HG02852 (cell line): ENCODE data around the gene NUCKS1.
A peak's percentile ranks its signal among the peaks of the same experiment; 100 is the strongest.

Experiments
- ATAC-seq: cut with Tn5 transposase; IDR thresholded peaks from one replicate; pipeline ENCODE4 v1.9.1; 2021; ENCODE audit warnings: mild to moderate bottlenecking, moderate library complexity; ENCODE audit not compliant: unreplicated experiment

Gene NUCKS1

DNA sequence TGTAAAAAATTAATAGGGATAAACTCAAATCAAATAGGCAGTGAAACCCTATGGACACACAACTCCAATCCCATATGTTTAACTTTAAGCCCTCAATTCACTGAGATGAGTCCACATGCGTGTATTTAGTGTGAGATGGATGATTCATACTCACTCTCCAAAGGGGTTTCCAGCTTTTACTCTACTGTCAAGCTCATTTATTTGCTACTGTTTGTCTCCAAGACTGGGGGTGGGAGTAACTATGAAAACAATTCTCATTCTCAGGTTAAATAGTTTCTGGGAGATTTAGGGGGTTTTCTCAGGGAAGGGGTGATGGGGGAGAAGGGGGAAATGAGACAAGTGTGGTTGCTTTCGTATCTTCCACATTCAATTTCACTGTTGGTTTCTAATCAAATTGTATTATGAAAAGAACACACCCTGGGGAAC, 22.6 kb upstream of the NUCKS1 start:
- no peak for ATAC-seq

- ATAC-seq: no peak
Measured at GRCh38 chr1:205770618-205771017, 20.6 kb upstream of the NUCKS1 start.

- no peak for ATAC-seq
Measured at GRCh38 chr1:205769641-205770365, 19.8 kb upstream of the NUCKS1 start.

GRCh38 chr1:205767248-205767647, 17.3 kb upstream of the NUCKS1 start:
- ATAC-seq: no peak

GRCh38 chr1:205766570-205766969, 16.6 kb upstream of the NUCKS1 start:
- ATAC-seq: no peak

DNA sequence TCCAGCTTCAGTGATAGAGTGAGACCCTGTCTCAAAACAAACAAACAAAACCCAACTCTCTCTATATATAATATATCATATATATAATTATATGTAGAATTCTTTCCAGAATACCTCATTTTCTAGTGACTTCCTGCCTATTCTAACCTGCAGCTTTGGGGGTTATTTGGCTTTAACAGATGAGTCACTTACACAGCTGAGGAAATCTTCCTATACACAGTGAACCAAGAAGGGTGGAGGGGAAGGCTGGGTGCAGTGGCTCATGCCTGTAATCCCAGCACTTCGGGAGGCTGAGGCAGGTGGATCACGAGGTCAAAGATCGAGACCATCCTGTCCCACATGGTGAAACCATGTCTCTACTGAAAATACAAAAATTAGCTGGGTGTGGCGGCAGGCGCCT, 16.1 kb upstream of the NUCKS1 start:
- no peak for ATAC-seq

DNA sequence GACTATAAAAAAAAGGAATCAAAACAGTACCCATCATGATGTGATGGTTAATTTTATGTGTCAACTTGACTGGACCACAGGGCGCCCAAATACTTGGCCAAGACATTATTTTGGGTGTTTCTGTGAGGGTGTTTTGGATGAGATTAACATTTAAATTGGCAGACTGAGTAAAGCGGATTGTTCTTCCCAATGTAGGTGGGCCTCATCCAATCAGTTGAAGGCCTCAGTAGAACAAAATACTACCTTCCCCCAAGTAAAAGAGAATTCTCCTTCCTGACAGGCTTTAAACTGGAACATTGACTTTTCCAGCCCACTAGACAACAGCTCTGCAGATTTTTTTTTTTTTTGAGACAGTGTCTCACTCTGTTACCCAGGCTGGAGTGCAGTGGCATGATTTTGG, 14.6 kb upstream of the NUCKS1 start:
- no peak for ATAC-seq

- no peak for ATAC-seq
Measured at GRCh38 chr1:205763980-205764379, 14.0 kb upstream of the NUCKS1 start.

- no peak for ATAC-seq
Measured at GRCh38 chr1:205760606-205761005, 10.6 kb upstream of the NUCKS1 start.

DNA sequence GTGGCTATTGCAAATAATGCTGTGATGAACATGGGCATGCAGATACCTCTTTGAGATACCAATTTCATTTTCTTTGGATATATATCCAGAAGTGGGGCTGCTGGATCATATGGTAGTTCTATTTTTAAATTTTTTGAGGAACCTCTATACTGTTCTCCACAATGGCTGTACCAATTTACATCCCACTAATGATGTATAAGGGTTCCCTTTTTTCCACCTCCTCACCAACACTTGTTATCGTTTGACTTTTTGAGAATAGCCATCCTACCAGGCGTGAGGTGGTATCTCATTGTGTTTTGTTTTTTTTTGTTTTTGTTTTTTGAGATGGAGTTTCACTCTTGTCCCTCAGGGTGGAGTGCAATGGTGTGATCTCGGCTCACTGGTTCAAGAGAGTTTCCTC, 6.6 kb upstream of the NUCKS1 start:
- ATAC-seq: no peak

DNA sequence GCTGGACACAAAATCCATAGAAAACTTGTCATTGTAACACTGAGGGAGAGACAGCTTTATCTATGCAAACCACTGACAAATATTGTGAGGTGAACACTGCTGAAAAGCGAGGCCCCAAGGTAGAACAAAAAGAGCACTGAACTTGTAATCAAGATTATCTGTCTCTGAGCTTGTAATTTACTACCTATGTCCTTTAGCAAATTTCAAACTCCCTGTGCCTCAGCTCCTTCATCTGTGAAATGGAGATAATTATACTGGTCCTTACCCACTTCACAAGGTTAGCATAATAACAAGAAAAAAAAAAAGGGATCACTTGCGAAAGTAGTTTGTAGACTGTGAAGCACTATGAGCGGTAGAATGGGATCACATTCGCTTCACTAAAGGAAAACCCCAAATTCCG, 4.9 kb upstream of the NUCKS1 start:
- ATAC-seq: no peak

GRCh38 chr1:205751036-205751651, 1.2 kb upstream of the NUCKS1 start:
- ATAC-seq: no peak

GRCh38 chr1:205749234-205750137, 496 bp downstream of the NUCKS1 start:
- peak; percentile 74 for ATAC-seq

DNA sequence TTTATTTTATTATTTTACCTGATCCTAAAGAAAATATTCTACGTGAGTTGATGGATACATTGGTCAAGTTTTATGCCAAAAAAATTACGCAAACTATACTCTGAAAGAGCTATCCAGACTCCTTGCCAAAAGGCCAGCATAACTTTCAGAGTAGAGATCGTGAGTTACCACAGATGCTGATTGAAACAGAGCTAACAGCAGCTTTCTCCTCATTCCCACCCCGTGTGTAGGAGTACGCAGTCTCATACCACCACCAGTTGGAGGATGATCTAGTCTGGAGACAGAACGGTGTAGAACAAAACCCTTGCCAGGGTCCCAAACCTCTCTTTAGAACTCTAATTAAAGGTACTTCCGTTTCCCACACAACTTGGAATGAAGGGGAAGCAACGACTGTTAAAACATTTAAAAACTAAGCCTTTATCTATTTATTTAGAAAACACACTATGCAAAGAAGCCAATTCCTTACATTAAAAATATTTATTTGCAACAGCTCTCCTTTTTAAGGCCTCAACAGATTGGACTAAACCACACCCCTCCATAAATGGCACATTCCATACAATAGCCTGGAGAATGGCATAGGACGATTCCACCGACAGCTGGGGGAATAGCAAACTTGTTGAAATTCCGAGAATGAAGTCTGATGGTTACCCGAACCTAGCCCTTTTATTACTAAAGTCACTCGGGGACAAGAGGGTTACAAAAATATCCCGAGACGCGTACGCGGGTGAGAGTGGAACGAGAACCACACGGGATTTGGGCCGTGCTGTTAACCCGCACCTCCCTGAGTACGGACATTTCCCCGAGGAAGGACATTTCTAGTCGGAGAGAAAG, 1.4 kb downstream of the NUCKS1 start:
- peak; percentile 32 for ATAC-seq

DNA sequence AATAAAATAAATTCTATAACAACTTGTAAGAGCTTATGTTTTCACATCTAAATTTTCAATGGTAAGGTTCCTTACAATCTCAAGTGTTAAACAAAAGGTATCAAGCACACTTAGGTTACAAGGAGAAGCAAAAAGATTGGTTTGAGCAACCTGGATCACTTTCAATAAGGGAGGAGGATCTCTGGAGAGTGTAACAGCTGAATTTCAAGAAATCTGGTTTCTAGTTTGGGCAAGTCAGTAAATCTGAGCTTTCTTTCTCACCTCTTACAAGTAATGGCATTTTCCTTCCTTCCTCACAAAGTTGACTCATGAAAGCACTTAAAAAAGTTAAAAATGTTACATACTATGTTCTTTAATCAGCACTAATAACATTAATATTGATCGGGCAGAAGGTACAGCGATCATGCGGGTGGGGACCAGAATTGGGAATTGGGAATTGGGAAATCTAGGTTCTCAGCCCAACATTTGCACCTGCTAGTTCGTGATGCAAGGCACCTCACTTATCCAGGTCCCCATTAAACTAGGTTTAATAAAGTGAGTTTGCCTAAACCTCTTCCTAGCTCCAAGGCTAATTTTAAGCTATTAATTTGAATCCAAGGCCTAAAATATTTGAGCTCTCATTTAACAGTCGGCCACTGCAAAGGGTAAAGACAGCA, 3.1 kb downstream of the NUCKS1 start:
- no peak for ATAC-seq

GRCh38 chr1:205744403-205744802, 5.6 kb downstream of the NUCKS1 start:
- ATAC-seq: no peak

DNA sequence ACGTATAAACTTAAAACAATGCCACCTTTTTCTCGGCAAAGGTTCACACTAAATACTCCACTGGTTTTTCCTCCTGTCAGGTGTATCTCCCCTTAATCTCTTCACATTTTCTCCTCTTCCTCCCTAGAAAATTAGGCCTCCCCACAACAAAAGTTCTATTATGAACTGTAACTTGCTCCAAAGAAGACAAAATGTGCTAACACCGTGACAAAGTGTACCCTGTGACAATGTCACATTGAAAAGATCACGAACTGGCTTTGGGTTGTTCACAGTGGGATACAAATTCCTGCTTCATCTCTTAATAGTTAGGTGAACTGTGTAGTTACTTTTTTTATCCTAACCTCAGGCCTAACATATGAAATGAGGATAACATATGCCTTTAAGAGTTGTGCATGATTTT, 6.0 kb downstream of the NUCKS1 start:
- ATAC-seq: no peak

- ATAC-seq: no peak
Measured at GRCh38 chr1:205741681-205742080, 8.3 kb downstream of the NUCKS1 start.

DNA sequence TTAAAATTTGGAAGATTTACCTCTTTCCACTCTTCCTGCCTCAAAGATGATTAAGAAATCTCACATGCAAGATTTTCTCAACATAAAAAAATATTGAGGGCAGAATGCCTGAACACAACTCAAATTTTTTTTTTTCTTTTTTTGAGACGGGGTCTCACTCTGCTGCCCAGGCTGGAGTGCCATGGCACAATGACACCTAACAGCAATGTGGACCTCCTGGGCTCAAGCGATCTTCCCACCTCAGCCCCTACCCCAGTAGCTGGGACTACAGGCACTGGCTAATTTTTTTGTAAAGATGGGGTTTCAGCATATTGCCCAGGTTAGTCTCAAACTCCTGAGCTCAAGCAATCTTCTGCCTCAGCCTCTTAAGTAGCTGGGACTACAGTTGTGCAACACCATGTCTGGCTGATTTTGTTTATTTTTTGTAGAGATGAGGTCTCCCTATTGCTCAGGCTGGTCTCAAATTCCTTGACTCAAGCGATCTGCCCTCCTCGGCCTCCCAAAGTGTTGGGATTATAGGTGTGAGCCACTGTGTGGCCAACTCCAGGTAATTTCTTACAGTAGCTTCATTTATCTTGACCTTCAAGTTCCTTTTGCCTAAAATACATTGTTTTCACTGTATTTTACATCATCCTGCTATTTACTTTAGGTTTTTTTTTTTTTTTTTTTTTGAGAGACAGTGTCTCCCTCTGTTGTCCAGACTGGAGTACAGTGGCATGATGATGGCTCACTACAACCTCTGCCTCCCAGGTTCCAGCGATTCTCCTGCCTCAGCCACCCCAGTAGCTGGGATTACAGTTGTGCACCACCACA, 10.4 kb downstream of the NUCKS1 start:
- ATAC-seq: no peak

DNA sequence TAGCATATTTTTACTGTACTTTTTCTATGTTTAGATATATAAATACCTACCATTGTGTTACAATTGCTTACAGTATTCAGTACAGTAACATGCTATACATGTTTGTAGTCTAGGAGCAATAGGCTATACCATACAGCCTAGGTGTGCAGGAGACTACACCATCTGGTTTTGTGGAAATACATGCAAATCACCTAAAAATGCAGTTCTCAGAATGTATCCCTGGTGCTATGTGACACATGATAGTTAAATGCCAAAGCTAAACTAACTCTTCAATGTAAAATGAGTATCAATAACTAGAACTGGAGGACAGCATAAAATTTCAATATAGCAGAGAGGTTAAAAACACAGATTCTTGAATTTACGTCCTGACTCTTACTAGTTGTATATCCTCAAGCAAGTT, 14.8 kb downstream of the NUCKS1 start:
- no peak for ATAC-seq
